ENCODE data around the gene CIB2. TPM values are rescaled to one million over a fixed set of nuclear protein-coding genes. Genes with fewer than 3 reads are reported as not detected.

Gene CIB2
- total RNA-seq, 1 experiment from 2014 or later, result 17.3 TPM

DNA sequence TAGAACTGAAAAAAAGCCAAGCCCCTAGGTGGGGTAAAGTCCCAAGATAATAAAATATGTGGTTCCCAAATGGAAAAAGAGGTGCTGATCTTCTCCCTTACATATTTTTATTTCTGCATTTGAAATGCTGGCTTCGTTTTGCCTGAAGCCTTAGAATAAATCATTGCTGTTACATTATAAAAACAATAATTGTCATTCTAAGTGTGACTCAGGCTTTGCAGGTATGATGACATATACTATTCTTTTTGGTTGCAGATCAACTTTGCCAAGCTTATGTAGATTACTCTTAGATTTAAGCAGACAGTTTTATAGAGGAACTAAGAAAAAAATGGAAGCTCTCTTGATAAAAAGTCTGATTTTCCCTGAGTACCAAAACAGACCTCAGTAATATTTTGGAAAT is 25.4 kb upstream of the CIB2 start:
- Histone ChIP-seq H3K9ac (ENCODE audit: low read length) (no peak overlapping the region), H3K27ac (ENCODE audit: low read depth, low read length) (no peak overlapping the region), H3K79me2 (ENCODE audit: insufficient read depth, low read length) (peaks cover 44% of the 10 kb centered on the region), H3K36me3 (ENCODE audit: control insufficient read depth in 1 of 2, insufficient read depth in 2 of 2, low read length in 2 of 2) (peaks cover 18 to 33% of the 10 kb centered on the region in 2 experiments), H3K4me3 (replicated peaks in 1 of 2; ENCODE audit: low read depth in 1 of 2, low read length in 2 of 2) (no peak overlapping the region), H3K9me2 (ENCODE audit: insufficient read depth) (no peaks in the 10 kb centered on the region), H2AFZ (ENCODE audit: low read depth, low read length, poor library complexity, severe bottlenecking) (no peak overlapping the region), H3K9me3 (ENCODE audit: control insufficient read depth in 1 of 2, insufficient read depth in 1 of 2, low read depth in 1 of 2, low read length in 2 of 2) (no peaks in the 10 kb centered on the region), H3K27me3 (ENCODE audit: insufficient read depth, low read length) (no peaks in the 10 kb centered on the region), H4K20me1 (ENCODE audit: insufficient read depth) (no peaks in the 10 kb centered on the region), H3K4me1 (ENCODE audit: control insufficient read depth in 1 of 2, insufficient read depth in 2 of 2, low read length in 2 of 2) (no peaks in the 10 kb centered on the region), H3K4me2 (ENCODE audit: low read length) (no peak overlapping the region)
- DNase-seq (ENCODE audit: low read depth, low spot score) (no peak), ATAC-seq (no peak)
- ChIA-PET RAD21 (ENCODE audit: low non-redundant PET in 1 of 2, low total read pairs in 2 of 2, uncharacterized antibody in 2 of 2, unreplicated experiment in 2 of 2) (no interaction called here), POLR2A (no interaction called here), CTCF (no interaction called here)
- TF ChIP-seq, protein P1, sequence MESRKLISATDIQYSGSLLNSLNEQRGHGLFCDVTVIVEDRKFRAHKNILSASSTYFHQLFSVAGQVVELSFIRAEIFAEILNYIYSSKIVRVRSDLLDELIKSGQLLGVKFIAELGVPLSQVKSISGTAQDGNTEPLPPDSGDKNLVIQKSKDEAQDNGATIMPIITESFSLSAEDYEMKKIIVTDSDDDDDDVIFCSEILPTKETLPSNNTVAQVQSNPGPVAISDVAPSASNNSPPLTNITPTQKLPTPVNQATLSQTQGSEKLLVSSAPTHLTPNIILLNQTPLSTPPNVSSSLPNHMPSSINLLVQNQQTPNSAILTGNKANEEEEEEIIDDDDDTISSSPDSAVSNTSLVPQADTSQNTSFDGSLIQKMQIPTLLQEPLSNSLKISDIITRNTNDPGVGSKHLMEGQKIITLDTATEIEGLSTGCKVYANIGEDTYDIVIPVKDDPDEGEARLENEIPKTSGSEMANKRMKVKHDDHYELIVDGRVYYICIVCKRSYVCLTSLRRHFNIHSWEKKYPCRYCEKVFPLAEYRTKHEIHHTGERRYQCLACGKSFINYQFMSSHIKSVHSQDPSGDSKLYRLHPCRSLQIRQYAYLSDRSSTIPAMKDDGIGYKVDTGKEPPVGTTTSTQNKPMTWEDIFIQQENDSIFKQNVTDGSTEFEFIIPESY (IDR thresholded peaks at IDR 0.05; ENCODE audit: extremely low read depth, insufficient replicate concordance, low read length), result no peak
- TF ChIP-seq EGR1 (IDR thresholded peaks at IDR 0.05; ENCODE audit: low read depth), result no peak
- TF ChIP-seq, protein P2, sequence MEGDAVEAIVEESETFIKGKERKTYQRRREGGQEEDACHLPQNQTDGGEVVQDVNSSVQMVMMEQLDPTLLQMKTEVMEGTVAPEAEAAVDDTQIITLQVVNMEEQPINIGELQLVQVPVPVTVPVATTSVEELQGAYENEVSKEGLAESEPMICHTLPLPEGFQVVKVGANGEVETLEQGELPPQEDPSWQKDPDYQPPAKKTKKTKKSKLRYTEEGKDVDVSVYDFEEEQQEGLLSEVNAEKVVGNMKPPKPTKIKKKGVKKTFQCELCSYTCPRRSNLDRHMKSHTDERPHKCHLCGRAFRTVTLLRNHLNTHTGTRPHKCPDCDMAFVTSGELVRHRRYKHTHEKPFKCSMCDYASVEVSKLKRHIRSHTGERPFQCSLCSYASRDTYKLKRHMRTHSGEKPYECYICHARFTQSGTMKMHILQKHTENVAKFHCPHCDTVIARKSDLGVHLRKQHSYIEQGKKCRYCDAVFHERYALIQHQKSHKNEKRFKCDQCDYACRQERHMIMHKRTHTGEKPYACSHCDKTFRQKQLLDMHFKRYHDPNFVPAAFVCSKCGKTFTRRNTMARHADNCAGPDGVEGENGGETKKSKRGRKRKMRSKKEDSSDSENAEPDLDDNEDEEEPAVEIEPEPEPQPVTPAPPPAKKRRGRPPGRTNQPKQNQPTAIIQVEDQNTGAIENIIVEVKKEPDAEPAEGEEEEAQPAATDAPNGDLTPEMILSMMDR (IDR thresholded peaks at IDR 0.05 in 2 of 3, conservative IDR thresholded peaks at IDR 0.05 in 1 of 3; ENCODE audit: borderline replicate concordance in 1 of 3, insufficient read depth in 1 of 3, low read depth in 2 of 3, low read length in 2 of 3), result no peak
- no peak for TF ChIP-seq POLR2AphosphoS5 (IDR thresholded peaks at IDR 0.05; ENCODE audit: low read depth, low read length)
- TF ChIP-seq ELF1 (IDR thresholded peaks at IDR 0.05; ENCODE audit: borderline replicate concordance, low read depth), result no peak
- no peak for TF ChIP-seq SRF (IDR thresholded peaks at IDR 0.05; ENCODE audit: low read depth)
- TF ChIP-seq CEBPB (IDR thresholded peaks at IDR 0.05; ENCODE audit: low read depth), result no peak
- TF ChIP-seq RAD21 (IDR thresholded peaks at IDR 0.05; ENCODE audit: low read depth), result no peak
- TF ChIP-seq, protein P3, sequence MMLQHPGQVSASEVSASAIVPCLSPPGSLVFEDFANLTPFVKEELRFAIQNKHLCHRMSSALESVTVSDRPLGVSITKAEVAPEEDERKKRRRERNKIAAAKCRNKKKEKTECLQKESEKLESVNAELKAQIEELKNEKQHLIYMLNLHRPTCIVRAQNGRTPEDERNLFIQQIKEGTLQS (IDR thresholded peaks at IDR 0.05), result no peak
- no peak for TF ChIP-seq TCF7L2 (IDR thresholded peaks at IDR 0.05; ENCODE audit: borderline replicate concordance, extremely low read depth, insufficient read depth, insufficient read length)
- no peak for TF ChIP-seq SP1 (IDR thresholded peaks at IDR 0.05; ENCODE audit: low read depth)
- no peak for TF ChIP-seq SIN3A (IDR thresholded peaks at IDR 0.05; ENCODE audit: low read depth)
- no peak for TF ChIP-seq POLR2A (IDR thresholded peaks at IDR 0.05; ENCODE audit: borderline replicate concordance, extremely low read depth, insufficient read depth, insufficient read length)
- no peak for TF ChIP-seq CBX3 (IDR thresholded peaks at IDR 0.05; ENCODE audit: low read depth)
- TF ChIP-seq ZNF274 (IDR thresholded peaks at IDR 0.05; ENCODE audit: low read depth, low read length), result no peak
- no peak for TF ChIP-seq JUND (IDR thresholded peaks at IDR 0.05)
- no peak for TF ChIP-seq ZFX (IDR thresholded peaks at IDR 0.05)
- no peak for TF ChIP-seq YY1 (IDR thresholded peaks at IDR 0.05; ENCODE audit: extremely low read depth, insufficient replicate concordance, low read depth, low read length)
- TF ChIP-seq EZH2 (IDR thresholded peaks at IDR 0.05), result no peak
- TF ChIP-seq, protein P4, sequence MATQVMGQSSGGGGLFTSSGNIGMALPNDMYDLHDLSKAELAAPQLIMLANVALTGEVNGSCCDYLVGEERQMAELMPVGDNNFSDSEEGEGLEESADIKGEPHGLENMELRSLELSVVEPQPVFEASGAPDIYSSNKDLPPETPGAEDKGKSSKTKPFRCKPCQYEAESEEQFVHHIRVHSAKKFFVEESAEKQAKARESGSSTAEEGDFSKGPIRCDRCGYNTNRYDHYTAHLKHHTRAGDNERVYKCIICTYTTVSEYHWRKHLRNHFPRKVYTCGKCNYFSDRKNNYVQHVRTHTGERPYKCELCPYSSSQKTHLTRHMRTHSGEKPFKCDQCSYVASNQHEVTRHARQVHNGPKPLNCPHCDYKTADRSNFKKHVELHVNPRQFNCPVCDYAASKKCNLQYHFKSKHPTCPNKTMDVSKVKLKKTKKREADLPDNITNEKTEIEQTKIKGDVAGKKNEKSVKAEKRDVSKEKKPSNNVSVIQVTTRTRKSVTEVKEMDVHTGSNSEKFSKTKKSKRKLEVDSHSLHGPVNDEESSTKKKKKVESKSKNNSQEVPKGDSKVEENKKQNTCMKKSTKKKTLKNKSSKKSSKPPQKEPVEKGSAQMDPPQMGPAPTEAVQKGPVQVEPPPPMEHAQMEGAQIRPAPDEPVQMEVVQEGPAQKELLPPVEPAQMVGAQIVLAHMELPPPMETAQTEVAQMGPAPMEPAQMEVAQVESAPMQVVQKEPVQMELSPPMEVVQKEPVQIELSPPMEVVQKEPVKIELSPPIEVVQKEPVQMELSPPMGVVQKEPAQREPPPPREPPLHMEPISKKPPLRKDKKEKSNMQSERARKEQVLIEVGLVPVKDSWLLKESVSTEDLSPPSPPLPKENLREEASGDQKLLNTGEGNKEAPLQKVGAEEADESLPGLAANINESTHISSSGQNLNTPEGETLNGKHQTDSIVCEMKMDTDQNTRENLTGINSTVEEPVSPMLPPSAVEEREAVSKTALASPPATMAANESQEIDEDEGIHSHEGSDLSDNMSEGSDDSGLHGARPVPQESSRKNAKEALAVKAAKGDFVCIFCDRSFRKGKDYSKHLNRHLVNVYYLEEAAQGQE (IDR thresholded peaks at IDR 0.05; ENCODE audit: low read depth), result no peak
- intact Hi-C loops (cut with micrococcal nuclease), result no loop called here
- no TSS peak for BruUV-seq (replicated peaks)

Measured in HCT116 (cell line).